Measurements from ENCODE around the gene WAS.
"Not testable (repeated sequence)": the region's sequence is repeated elsewhere in the genome, so short reads cannot be mapped to it uniquely, and the experiment has no call there.

WAS gene

GRCh38 chrX:48676106-48676892 lies 7.3 kb upstream of the WAS start:
- Mint-ChIP-seq H3K36me3 (ENCODE audit: low read depth) (peaks cover 10% of the 10 kb centered on the region), H3K27me3 (no peaks in the 10 kb centered on the region), H3K4me1 (ENCODE audit: low read depth) (peaks cover 33% of the 10 kb centered on the region), H3K27ac (peak overlapping the region; percentile 96), H3K4me3 (peak overlapping the region; percentile 92), H3K9me3 (no peaks in the 10 kb centered on the region)
- intact Hi-C loops (cut with micrococcal nuclease): no loop called here

- Mint-ChIP-seq H3K36me3 (ENCODE audit: low read depth) (peaks cover 10% of the 10 kb centered on the region), H3K27me3 (no peaks in the 10 kb centered on the region), H3K9me3 (no peaks in the 10 kb centered on the region), H3K27ac (peak overlapping the region; percentile 96), H3K4me1 (ENCODE audit: low read depth) (peaks cover 38% of the 10 kb centered on the region), H3K4me3 (peak overlapping the region; percentile 92)
- intact Hi-C loops (cut with micrococcal nuclease): no loop called here
Measured at GRCh38 chrX:48676893-48677270, 6.7 kb upstream of the WAS start.

GRCh38 chrX:48677516-48677915 lies 6.1 kb upstream of the WAS start:
- intact Hi-C loops (cut with micrococcal nuclease): no loop called here
- H3K9me3 Mint-ChIP-seq: no peaks in the 10 kb centered on the region

GRCh38 chrX:48680467-48680866 lies 3.1 kb upstream of the WAS start:
- H3K27ac Mint-ChIP-seq: peak overlapping the region; percentile 99
- H3K9me3 Mint-ChIP-seq, H3K27me3 Mint-ChIP-seq, H3K4me3 Mint-ChIP-seq: not testable (repeated sequence)
- intact Hi-C loops (cut with micrococcal nuclease): loop anchor here (5.0 kb wide), 1 partner anchor 122 kb away; the partner anchor contains the start of gene HDAC6
- H3K4me1 Mint-ChIP-seq (ENCODE audit: low read depth): peaks cover 70% of the 10 kb centered on the region
- H3K36me3 Mint-ChIP-seq (ENCODE audit: low read depth): peaks cover 29% of the 10 kb centered on the region

More at GRCh38 chrX:48677516-48677915, 6.1 kb upstream of the WAS start:
- Mint-ChIP-seq H3K27me3 (no peaks in the 10 kb centered on the region), H3K36me3 (ENCODE audit: low read depth) (peaks cover 10% of the 10 kb centered on the region), H3K4me1 (ENCODE audit: low read depth) (peaks cover 45% of the 10 kb centered on the region), H3K27ac (peak overlapping the region; percentile 96), H3K4me3 (peak overlapping the region; percentile 92)

- H3K27me3 Mint-ChIP-seq, H3K4me3 Mint-ChIP-seq, H3K9me3 Mint-ChIP-seq: not testable (repeated sequence)
- Mint-ChIP-seq H3K27ac (peak overlapping the region; percentile 99), H3K36me3 (ENCODE audit: low read depth) (peaks cover 34% of the 10 kb centered on the region), H3K4me1 (ENCODE audit: low read depth) (peaks cover 75% of the 10 kb centered on the region)
- intact Hi-C loops (cut with micrococcal nuclease): loop anchor here (5.0 kb wide), 1 partner anchor 121 kb away; the partner anchor contains the start of gene HDAC6
Measured at GRCh38 chrX:48680925-48681324, 2.7 kb upstream of the WAS start.

- H3K36me3 Mint-ChIP-seq (ENCODE audit: low read depth): peaks cover 41% of the 10 kb centered on the region
- peak overlapping the region; percentile 99 for H3K27ac Mint-ChIP-seq
- no peaks in the 10 kb centered on the region for H3K9me3 Mint-ChIP-seq
- no peaks in the 10 kb centered on the region for H3K27me3 Mint-ChIP-seq
- intact Hi-C loops (cut with micrococcal nuclease): loop anchor here (2.0 to 5.0 kb wide), 2 partner anchors 121 to 215 kb away; partner anchors contain the start of genes HDAC6, PQBP1 and TIMM17B
- H3K4me3 Mint-ChIP-seq: peak overlapping the region; percentile 99
- H3K4me1 Mint-ChIP-seq (ENCODE audit: low read depth): peaks cover 82% of the 10 kb centered on the region
Measured at GRCh38 chrX:48681539-48682183, 1.9 kb upstream of the WAS start.

GRCh38 chrX:48682795-48683194 lies 804 bp upstream of the WAS start:
- Mint-ChIP-seq H3K36me3 (ENCODE audit: low read depth) (peaks cover 42% of the 10 kb centered on the region), H3K27ac (peak overlapping the region; percentile 99), H3K4me1 (ENCODE audit: low read depth) (peaks cover 83% of the 10 kb centered on the region), H3K4me3 (peak overlapping the region; percentile 99)
- H3K9me3 Mint-ChIP-seq, H3K27me3 Mint-ChIP-seq: not testable (repeated sequence)
- intact Hi-C loops (cut with micrococcal nuclease): loop anchor here (1.0 to 5.0 kb wide), 3 partner anchors 14 to 214 kb away; partner anchors contain the start of genes HDAC6, PQBP1, SUV39H1 and TIMM17B

- no peaks in the 10 kb centered on the region for H3K9me3 Mint-ChIP-seq
- intact Hi-C loops (cut with micrococcal nuclease): loop anchor here (5.0 kb wide), 1 partner anchor 118 kb away; the partner anchor contains the start of gene HDAC6
- H3K27me3 Mint-ChIP-seq: no peaks in the 10 kb centered on the region
- peak overlapping the region; percentile 99 for H3K27ac Mint-ChIP-seq
- peaks cover 56% of the 10 kb centered on the region for H3K36me3 Mint-ChIP-seq (ENCODE audit: low read depth)
- peak overlapping the region; percentile 99 for H3K4me3 Mint-ChIP-seq
- H3K4me1 Mint-ChIP-seq (ENCODE audit: low read depth): peaks cover 80% of the 10 kb centered on the region
Measured at GRCh38 chrX:48684134-48684533, 535 bp downstream of the WAS start.

GRCh38 chrX:48685416-48685815 lies 1.8 kb downstream of the WAS start:
- no peaks in the 10 kb centered on the region for H3K9me3 Mint-ChIP-seq
- no peaks in the 10 kb centered on the region for H3K27me3 Mint-ChIP-seq
- peaks cover 68% of the 10 kb centered on the region for H3K36me3 Mint-ChIP-seq (ENCODE audit: low read depth)
- H3K4me1 Mint-ChIP-seq (ENCODE audit: low read depth): peaks cover 71% of the 10 kb centered on the region
- H3K27ac Mint-ChIP-seq: peak overlapping the region; percentile 99
- intact Hi-C loops (cut with micrococcal nuclease): no loop called here
- H3K4me3 Mint-ChIP-seq: peak overlapping the region; percentile 99

- peaks cover 43% of the 10 kb centered on the region for H3K4me1 Mint-ChIP-seq (ENCODE audit: low read depth)
- no peaks in the 10 kb centered on the region for H3K27me3 Mint-ChIP-seq
- intact Hi-C loops (cut with micrococcal nuclease): no loop called here
- H3K36me3 Mint-ChIP-seq (ENCODE audit: low read depth): peaks cover 82% of the 10 kb centered on the region
- no peak overlapping the region for H3K27ac Mint-ChIP-seq
- no peaks in the 10 kb centered on the region for H3K9me3 Mint-ChIP-seq
- no peak overlapping the region for H3K4me3 Mint-ChIP-seq
Measured at GRCh38 chrX:48688531-48689150, 5.0 kb downstream of the WAS start.

- no peak overlapping the region for H3K27ac Mint-ChIP-seq
- H3K4me1 Mint-ChIP-seq (ENCODE audit: low read depth): peaks cover 38% of the 10 kb centered on the region
- H3K27me3 Mint-ChIP-seq: no peaks in the 10 kb centered on the region
- H3K9me3 Mint-ChIP-seq: no peaks in the 10 kb centered on the region
- no peak overlapping the region for H3K4me3 Mint-ChIP-seq
- intact Hi-C loops (cut with micrococcal nuclease): no loop called here
- H3K36me3 Mint-ChIP-seq (ENCODE audit: low read depth): peaks cover 75% of the 10 kb centered on the region
Measured at GRCh38 chrX:48689208-48689920, 5.8 kb downstream of the WAS start.

- H3K36me3 Mint-ChIP-seq (ENCODE audit: low read depth): peaks cover 60% of the 10 kb centered on the region
- H3K9me3 Mint-ChIP-seq; H3K27me3 Mint-ChIP-seq; H3K4me3 Mint-ChIP-seq; intact Hi-C loops (cut with micrococcal nuclease); H3K27ac Mint-ChIP-seq: not testable (repeated sequence)
- H3K4me1 Mint-ChIP-seq (ENCODE audit: low read depth): peaks cover 31% of the 10 kb centered on the region
Measured at GRCh38 chrX:48691746-48692145, 8.1 kb downstream of the WAS start.

- Mint-ChIP-seq H3K36me3 (ENCODE audit: low read depth) (peaks cover 41% of the 10 kb centered on the region), H3K4me3 (peak overlapping the region; percentile 86), H3K9me3 (no peaks in the 10 kb centered on the region), H3K4me1 (ENCODE audit: low read depth) (peaks cover 23% of the 10 kb centered on the region), H3K27me3 (no peaks in the 10 kb centered on the region), H3K27ac (peak overlapping the region; percentile 97)
- intact Hi-C loops (cut with micrococcal nuclease): loop anchor here (5.0 kb wide), 1 partner anchor 107 kb away; the partner anchor contains the start of gene HDAC6
Measured at GRCh38 chrX:48694776-48695533, 11.4 kb downstream of the WAS start.

Measured in dendritic cell treated with granulocyte-macrophage colony-stimulating factor and Interleukin-4, amounts not matched to agents 40 ng/mL and 50 ng/mL, for 4 days (primary cell).